A673 (cell line): Measurements from ENCODE around the gene BPIFA2. TPM values are rescaled to one million over a fixed set of nuclear protein-coding genes. Genes with fewer than 3 reads are reported as not detected.

Source experiments
- BruUV-seq: library from RNA; stranded (reverse); fragments of 400-500 nt; replicated peaks from 2 replicates; lab custom pipeline; 2021; lab: Mats Ljungman, UMichigan
- CTCF ChIA-PET: fragments of 300-600 bp; sonication (Branson Sonifier 250); formaldehyde crosslinking; loops from one replicate; lab custom pipeline; 2022; ENCODE audit warnings: antibody characterized with exemption; lab: Charles Lee
- POLR2A ChIA-PET: fragments of 300-600 bp; sonication (Branson Sonifier 250); formaldehyde crosslinking; loops from one replicate; lab custom pipeline; 2022; ENCODE audit warnings: antibody characterized with exemption; ENCODE audit not compliant: low non-redundant PET; lab: Charles Lee
- DNase-seq: peaks from one replicate; pipeline ENCODE4 v3.0.0-alpha.2; 2015; ENCODE audit warnings: low spot score
- H3K27ac ChIP-seq: fragments of 200-600 bp; sonication (generic); 2 replicates; pipeline ENCODE4 v1.5.1; 2016; ENCODE audit warnings: mixed run types, low read depth, mild to moderate bottlenecking, mixed read lengths, antibody characterized with exemption, low read length; ENCODE audit not compliant: poor library complexity, severe bottlenecking
- H3K27me3 ChIP-seq: fragments of 200-600 bp; sonication (generic); replicated peaks from 2 replicates; pipeline ENCODE4 v1.6.1; 2017; ENCODE audit warnings: mixed run types, low read depth, mild to moderate bottlenecking, mixed read lengths, antibody characterized with exemption, low read length; ENCODE audit not compliant: insufficient read depth, poor library complexity
- H3K36me3 ChIP-seq: fragments of 200-600 bp; sonication (generic); 2 replicates; pipeline ENCODE4 v1.6.1; 2016; ENCODE audit warnings: mixed run types, mild to moderate bottlenecking, mixed read lengths, antibody characterized with exemption, low read length; ENCODE audit not compliant: insufficient read depth, poor library complexity, severe bottlenecking
- H3K4me1 ChIP-seq: fragments of 200-600 bp; sonication (generic); 2 replicates; pipeline ENCODE4 v1.6.1; 2017; ENCODE audit warnings: mixed run types, mild to moderate bottlenecking, mixed read lengths, antibody characterized with exemption, low read length; ENCODE audit not compliant: insufficient read depth, poor library complexity, severe bottlenecking
- H3K4me3 ChIP-seq: fragments of 200-600 bp; sonication (generic); 2 replicates; pipeline ENCODE4 v1.5.1; 2016; ENCODE audit warnings: low read depth, mixed run types, mild to moderate bottlenecking, mixed read lengths, low read length; ENCODE audit not compliant: poor library complexity, severe bottlenecking
- H3K9me3 ChIP-seq: fragments of 200-600 bp; sonication (generic); 2 replicates; pipeline ENCODE4 v1.6.1; 2016; ENCODE audit warnings: mixed run types, low read depth, mild to moderate bottlenecking, mixed read lengths, antibody characterized with exemption, low read length; ENCODE audit not compliant: poor library complexity, severe bottlenecking
- EZH2 ChIP-seq: fragments of 200-600 bp; sonication (generic); IDR thresholded peaks from 2 replicates; pipeline ENCODE4 v1.6.1; 2017; ENCODE audit warnings: borderline replicate concordance, low read depth, mild to moderate bottlenecking, mixed read lengths, antibody characterized with exemption, low read length; ENCODE audit not compliant: poor library complexity, severe bottlenecking
- intact Hi-C: fragments of 100-400 bp; cut with micrococcal nuclease; formaldehyde crosslinking; loops from one replicate; pipeline ENCODE4 v1.10.0; 2022; ENCODE audit not compliant: unreplicated experiment
- total RNA-seq: library from RNA; stranded (reverse); gene quantifications from 2 replicates; pipeline ENCODE4 v1.2.3, GENCODE V29; 2021
- TF ChIP-seq, protein P1 (sequence below): fragments of 300-800, 200-600 bp; sonication (generic); conservative IDR thresholded peaks from 2 replicates; pipeline ENCODE4 v1.5.1; 2017; ENCODE audit warnings: low read depth, mild to moderate bottlenecking, antibody characterized with exemption, low read length, moderate library complexity, mixed read lengths

BPIFA2 gene
- total RNA-seq, 1 experiment from 2014 or later: not detected

GRCh38 chr20:33159713-33160112, 8.2 kb upstream of the BPIFA2 start:
- H3K4me1 ChIP-seq: no peaks in the 10 kb centered on the region
- H3K9me3 ChIP-seq: no peaks in the 10 kb centered on the region
- no peak overlapping the region for H3K27ac ChIP-seq
- H3K36me3 ChIP-seq: no peaks in the 10 kb centered on the region
- no peak overlapping the region for H3K4me3 ChIP-seq
- no peak for TF ChIP-seq EZH2
- TF ChIP-seq, protein P1, sequence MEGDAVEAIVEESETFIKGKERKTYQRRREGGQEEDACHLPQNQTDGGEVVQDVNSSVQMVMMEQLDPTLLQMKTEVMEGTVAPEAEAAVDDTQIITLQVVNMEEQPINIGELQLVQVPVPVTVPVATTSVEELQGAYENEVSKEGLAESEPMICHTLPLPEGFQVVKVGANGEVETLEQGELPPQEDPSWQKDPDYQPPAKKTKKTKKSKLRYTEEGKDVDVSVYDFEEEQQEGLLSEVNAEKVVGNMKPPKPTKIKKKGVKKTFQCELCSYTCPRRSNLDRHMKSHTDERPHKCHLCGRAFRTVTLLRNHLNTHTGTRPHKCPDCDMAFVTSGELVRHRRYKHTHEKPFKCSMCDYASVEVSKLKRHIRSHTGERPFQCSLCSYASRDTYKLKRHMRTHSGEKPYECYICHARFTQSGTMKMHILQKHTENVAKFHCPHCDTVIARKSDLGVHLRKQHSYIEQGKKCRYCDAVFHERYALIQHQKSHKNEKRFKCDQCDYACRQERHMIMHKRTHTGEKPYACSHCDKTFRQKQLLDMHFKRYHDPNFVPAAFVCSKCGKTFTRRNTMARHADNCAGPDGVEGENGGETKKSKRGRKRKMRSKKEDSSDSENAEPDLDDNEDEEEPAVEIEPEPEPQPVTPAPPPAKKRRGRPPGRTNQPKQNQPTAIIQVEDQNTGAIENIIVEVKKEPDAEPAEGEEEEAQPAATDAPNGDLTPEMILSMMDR: no peak
- BruUV-seq: no TSS peak
- no peak for DNase-seq
- CTCF ChIA-PET: no interaction called here
- H3K27me3 ChIP-seq: peaks cover 33% of the 10 kb centered on the region
- intact Hi-C loops: no loop called here
- POLR2A ChIA-PET: no interaction called here

GRCh38 chr20:33160681-33161080, 7.3 kb upstream of the BPIFA2 start:
- Histone ChIP-seq H3K36me3 (no peaks in the 10 kb centered on the region), H3K27ac (no peak overlapping the region), H3K27me3 (peaks cover 32% of the 10 kb centered on the region), H3K4me1 (no peaks in the 10 kb centered on the region), H3K9me3 (no peaks in the 10 kb centered on the region), H3K4me3 (no peak overlapping the region)
- no TSS peak for BruUV-seq
- TF ChIP-seq EZH2: no peak
- TF ChIP-seq, protein P1: no peak
- ChIA-PET POLR2A (no interaction called here), CTCF (no interaction called here)
- intact Hi-C loops: no loop called here
- DNase-seq: no peak

DNA sequence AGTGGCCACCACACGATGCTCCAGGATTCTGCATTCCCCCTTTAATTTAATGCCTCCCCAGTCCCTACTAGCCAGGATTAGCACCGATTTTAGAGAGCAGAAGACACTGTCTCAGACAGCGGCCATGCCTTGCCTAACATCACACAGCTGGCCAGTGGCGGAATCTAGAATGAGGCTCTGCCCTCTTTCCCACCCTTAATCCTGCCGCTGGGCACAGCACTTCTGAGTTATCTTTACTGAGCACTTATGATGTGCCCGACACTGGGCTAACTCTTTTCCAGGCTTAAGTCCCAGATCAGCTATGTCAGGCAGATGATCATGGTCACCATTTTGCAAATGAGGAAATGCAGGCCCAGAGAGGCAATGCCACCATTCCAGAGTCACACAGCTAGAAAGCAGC, 5.6 kb upstream of the BPIFA2 start:
- POLR2A ChIA-PET: no interaction called here
- intact Hi-C loops: no loop called here
- no peak for TF ChIP-seq EZH2
- Histone ChIP-seq H3K27me3 (peaks cover 16% of the 10 kb centered on the region), H3K4me1 (no peaks in the 10 kb centered on the region), H3K9me3 (no peaks in the 10 kb centered on the region), H3K36me3 (no peaks in the 10 kb centered on the region), H3K4me3 (no peak overlapping the region), H3K27ac (no peak overlapping the region)
- no TSS peak for BruUV-seq
- DNase-seq: no peak
- CTCF ChIA-PET: no interaction called here

- no peaks in the 10 kb centered on the region for H3K4me1 ChIP-seq
- ChIA-PET POLR2A (no interaction called here), CTCF (no interaction called here)
- intact Hi-C loops: no loop called here
- no peak for DNase-seq
- no peaks in the 10 kb centered on the region for H3K36me3 ChIP-seq
- peaks cover 13% of the 10 kb centered on the region for H3K27me3 ChIP-seq
- H3K4me3 ChIP-seq: no peak overlapping the region
- no peaks in the 10 kb centered on the region for H3K9me3 ChIP-seq
- no TSS peak for BruUV-seq
- TF ChIP-seq EZH2: no peak
- TF ChIP-seq, protein P1: no peak
- no peak overlapping the region for H3K27ac ChIP-seq
Measured at GRCh38 chr20:33162753-33163152, 5.2 kb upstream of the BPIFA2 start.
